Activated CD4-positive, alpha-beta T cell treated with anti-CD3 and anti-CD28 coated beads, Interleukin-2, amount 10 ng/mL, durations not matched to agents 24 days and 14 days (primary cell): Measurements from ENCODE around the gene TRAT1. TPM values are rescaled to one million over a fixed set of nuclear protein-coding genes. Genes with fewer than 3 reads are reported as not detected.

Experiments
- DNase-seq: peaks from one replicate; pipeline ENCODE4 v3.0.0; 2022
- H3K27ac Mint-ChIP-seq: one replicate; pipeline ENCODE4 v1.8.0; 2022; ENCODE audit warnings: mild to moderate bottlenecking, mixed read lengths
- H3K27me3 Mint-ChIP-seq: one replicate; pipeline ENCODE4 v1.8.0; 2022; ENCODE audit warnings: mixed read lengths
- H3K36me3 Mint-ChIP-seq: one replicate; pipeline ENCODE4 v1.8.0; 2022; ENCODE audit warnings: low read depth, mild to moderate bottlenecking, mixed read lengths
- H3K4me1 Mint-ChIP-seq: one replicate; pipeline ENCODE4 v1.8.0; 2021; ENCODE audit warnings: mixed read lengths
- H3K4me3 Mint-ChIP-seq: one replicate; pipeline ENCODE4 v1.8.0; 2022; ENCODE audit warnings: mild to moderate bottlenecking, moderate library complexity, mixed read lengths
- H3K9me3 Mint-ChIP-seq: one replicate; pipeline ENCODE4 v1.8.0; 2021; ENCODE audit warnings: mixed read lengths
- intact Hi-C: fragments of 100-400 bp; cut with micrococcal nuclease; formaldehyde crosslinking; loops from one replicate; pipeline ENCODE4 v1.15.1; 2023
- total RNA-seq: library from RNA; stranded (reverse); gene quantifications from 2 replicates; pipeline ENCODE4 v1.2.3, GENCODE V29; 2022

Gene TRAT1
- total RNA-seq, 1 donor from 2014 or later = 66.6 TPM

GRCh38 chr3:108830381-108830780 is 7.8 kb downstream of the TRAT1 start:
- peaks cover 57% of the 10 kb centered on the region for H3K36me3 Mint-ChIP-seq
- intact Hi-C loops = loop anchor here (10.0 kb wide), 1 partner anchor 1306 kb away; the partner anchor contains the start of gene BBX
- peak overlapping the region; percentile 91 for H3K27ac Mint-ChIP-seq
- peak overlapping the region; percentile 72 for H3K4me3 Mint-ChIP-seq
- peaks cover 72% of the 10 kb centered on the region for H3K4me1 Mint-ChIP-seq
- no peaks in the 10 kb centered on the region for H3K27me3 Mint-ChIP-seq
- no peak for DNase-seq
- no peaks in the 10 kb centered on the region for H3K9me3 Mint-ChIP-seq

DNA sequence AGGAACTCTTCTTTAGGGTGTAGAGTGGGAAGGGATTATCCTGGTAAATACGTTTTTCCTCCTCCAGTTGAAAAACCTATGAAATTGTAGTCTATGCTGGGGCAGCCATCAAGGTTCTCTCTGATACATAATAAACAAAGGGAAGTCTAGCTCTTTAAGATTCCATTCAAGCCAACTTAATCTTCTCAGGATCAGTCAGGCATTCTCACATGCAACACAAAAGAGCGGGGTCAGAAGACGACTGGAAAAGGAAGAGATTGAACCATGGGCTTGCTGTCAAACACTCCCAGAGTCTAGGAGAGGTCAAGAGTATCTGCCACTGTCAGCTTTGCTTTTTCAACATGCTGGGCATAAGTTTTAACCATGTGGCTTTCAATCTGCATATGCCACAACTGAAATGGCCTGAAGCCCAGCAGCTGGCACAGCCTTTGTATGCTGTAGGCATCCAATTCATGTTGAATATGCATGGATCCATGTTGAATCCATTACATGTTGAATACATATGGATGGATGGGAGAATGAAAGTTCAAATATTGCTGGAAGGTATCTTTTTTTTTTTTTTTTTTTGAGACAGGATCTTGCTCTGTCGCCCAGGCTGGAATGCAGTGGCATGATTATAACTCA is 8.5 kb downstream of the TRAT1 start:
- no peaks in the 10 kb centered on the region for H3K27me3 Mint-ChIP-seq
- H3K27ac Mint-ChIP-seq = peak overlapping the region; percentile 91
- intact Hi-C loops = loop anchor here (10.0 kb wide), 1 partner anchor 1306 kb away; the partner anchor contains the start of gene BBX
- H3K9me3 Mint-ChIP-seq = no peaks in the 10 kb centered on the region
- H3K36me3 Mint-ChIP-seq = peaks cover 58% of the 10 kb centered on the region
- DNase-seq = no peak
- peaks cover 73% of the 10 kb centered on the region for H3K4me1 Mint-ChIP-seq
- peak overlapping the region; percentile 72 for H3K4me3 Mint-ChIP-seq

GRCh38 chr3:108833611-108834010 is 11.0 kb downstream of the TRAT1 start:
- Mint-ChIP-seq H3K4me1 (peaks cover 75% of the 10 kb centered on the region), H3K27me3 (no peaks in the 10 kb centered on the region), H3K9me3 (no peaks in the 10 kb centered on the region), H3K36me3 (peaks cover 55% of the 10 kb centered on the region), H3K27ac (peak overlapping the region; percentile 98), H3K4me3 (peak overlapping the region; percentile 90)
- intact Hi-C loops = loop anchor here (1.0 to 10.0 kb wide), 3 partner anchors 11 to 1309 kb away; partner anchors contain the start of genes BBX and TRAT1
- peak; percentile 79 for DNase-seq

GRCh38 chr3:108834551-108834950 is 12.0 kb downstream of the TRAT1 start:
- Mint-ChIP-seq H3K36me3 (peaks cover 55% of the 10 kb centered on the region), H3K27ac (peak overlapping the region; percentile 98), H3K27me3 (no peaks in the 10 kb centered on the region), H3K4me1 (peaks cover 74% of the 10 kb centered on the region), H3K4me3 (peak overlapping the region; percentile 90), H3K9me3 (no peaks in the 10 kb centered on the region)
- intact Hi-C loops = loop anchor here (2.0 to 10.0 kb wide), 2 partner anchors 748 to 1310 kb away; partner anchors contain the start of gene BBX
- peak; percentile 68 for DNase-seq

DNA sequence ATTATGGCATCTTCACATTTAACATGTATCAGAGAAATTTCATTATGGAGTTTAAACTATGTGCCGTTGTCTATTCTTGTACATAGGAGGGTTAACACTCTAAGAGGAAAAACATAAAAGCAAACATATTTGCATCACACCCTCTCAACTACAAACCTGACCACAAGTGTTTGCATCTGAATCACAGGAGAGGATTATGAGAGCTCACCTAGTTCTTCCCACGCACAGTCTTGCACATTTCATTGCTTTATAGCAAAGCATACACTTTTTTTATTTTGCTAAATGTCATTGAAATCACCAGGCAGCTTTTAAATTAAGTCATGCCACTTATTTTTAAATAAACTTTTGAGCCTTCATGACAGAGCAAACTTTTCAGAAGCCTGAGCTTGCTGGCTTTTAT is 12.5 kb downstream of the TRAT1 start:
- peaks cover 70% of the 10 kb centered on the region for H3K4me1 Mint-ChIP-seq
- peak overlapping the region; percentile 90 for H3K4me3 Mint-ChIP-seq
- H3K27ac Mint-ChIP-seq = peak overlapping the region; percentile 98
- H3K9me3 Mint-ChIP-seq = no peaks in the 10 kb centered on the region
- H3K27me3 Mint-ChIP-seq = no peaks in the 10 kb centered on the region
- peaks cover 53% of the 10 kb centered on the region for H3K36me3 Mint-ChIP-seq
- peak; percentile 86 for DNase-seq
- intact Hi-C loops = loop anchor here (2.0 to 10.0 kb wide), 5 partner anchors 538 to 1310 kb away; partner anchors contain the start of genes BBX, HHLA2 and IFT57

DNA sequence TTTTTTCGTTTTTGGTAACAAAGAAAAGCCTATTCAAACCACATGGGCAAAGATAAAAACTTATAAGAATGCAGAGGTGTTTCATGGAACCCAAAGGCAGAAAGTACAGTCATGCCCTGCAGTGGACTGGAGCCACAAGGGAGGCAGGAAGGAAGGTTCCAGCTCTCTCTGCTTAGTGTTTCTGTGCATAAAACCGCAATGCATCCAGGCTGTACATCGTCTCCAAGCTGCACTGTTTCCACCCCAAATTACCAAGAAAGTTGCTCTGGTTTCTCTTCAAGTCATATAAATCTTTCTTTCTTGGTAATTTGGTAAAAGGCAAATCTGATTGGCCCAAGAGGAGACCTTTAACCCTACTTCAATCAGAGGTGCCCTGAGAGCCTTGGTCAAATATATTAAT is 15.8 kb downstream of the TRAT1 start:
- H3K9me3 Mint-ChIP-seq = no peaks in the 10 kb centered on the region
- peak overlapping the region; percentile 91 for H3K27ac Mint-ChIP-seq
- H3K4me3 Mint-ChIP-seq = peak overlapping the region; percentile 78
- H3K27me3 Mint-ChIP-seq = no peaks in the 10 kb centered on the region
- peaks cover 71% of the 10 kb centered on the region for H3K4me1 Mint-ChIP-seq
- DNase-seq = peak; percentile 87
- intact Hi-C loops = loop anchor here (1.0 to 10.0 kb wide), 7 partner anchors 16 to 1314 kb away; partner anchors contain the start of genes BBX, CIP2A, DZIP3 and HHLA2
- H3K36me3 Mint-ChIP-seq = peaks cover 46% of the 10 kb centered on the region

DNA sequence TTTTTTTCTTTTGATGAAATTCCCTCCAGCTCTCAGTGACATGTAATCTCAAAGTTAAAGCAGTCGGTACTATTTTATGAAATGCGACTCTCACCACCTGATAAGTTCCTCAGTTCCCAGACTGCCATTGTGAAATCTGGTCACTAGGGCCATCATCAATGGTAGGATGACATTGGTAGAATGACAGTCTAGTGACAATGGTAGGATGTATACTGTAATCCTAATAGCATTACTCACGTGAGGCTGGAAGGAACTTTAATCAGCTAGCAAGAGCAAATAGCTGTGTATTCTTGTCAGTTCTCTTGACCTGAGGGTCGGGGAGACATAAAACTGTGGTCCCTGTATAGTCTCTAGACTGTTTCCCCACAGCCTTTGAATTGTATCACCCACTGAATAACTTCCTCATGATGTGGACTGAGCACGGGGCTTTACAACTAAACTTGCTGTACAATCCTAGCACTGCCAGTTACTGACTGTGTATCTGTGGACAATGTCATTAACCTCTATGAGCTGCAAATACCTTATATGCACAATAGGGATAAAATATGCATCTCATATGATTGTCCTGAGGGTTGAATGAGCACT is 23.2 kb downstream of the TRAT1 start:
- Mint-ChIP-seq H3K27me3 (no peaks in the 10 kb centered on the region), H3K9me3 (no peaks in the 10 kb centered on the region), H3K4me3 (peak overlapping the region; percentile 68), H3K36me3 (peaks cover 58% of the 10 kb centered on the region), H3K4me1 (peaks cover 70% of the 10 kb centered on the region), H3K27ac (peak overlapping the region; percentile 72)
- intact Hi-C loops = no loop called here
- peak; percentile 66 for DNase-seq

GRCh38 chr3:108847187-108847586 is 24.6 kb downstream of the TRAT1 start:
- Mint-ChIP-seq H3K4me1 (peaks cover 68% of the 10 kb centered on the region), H3K9me3 (peaks cover 6% of the 10 kb centered on the region), H3K27me3 (no peaks in the 10 kb centered on the region), H3K27ac (peak overlapping the region; percentile 69), H3K4me3 (peak overlapping the region; percentile 44), H3K36me3 (peaks cover 63% of the 10 kb centered on the region)
- DNase-seq = no peak
- intact Hi-C loops = loop anchor here (1.0 kb wide), 1 partner anchor 8 kb away; no protein-coding TSS in a partner anchor

- H3K4me1 Mint-ChIP-seq = peaks cover 56% of the 10 kb centered on the region
- intact Hi-C loops = no loop called here
- H3K4me3 Mint-ChIP-seq = peak overlapping the region; percentile 24
- peaks cover 64% of the 10 kb centered on the region for H3K36me3 Mint-ChIP-seq
- H3K27me3 Mint-ChIP-seq = no peaks in the 10 kb centered on the region
- no peak for DNase-seq
- H3K9me3 Mint-ChIP-seq = peaks cover 6% of the 10 kb centered on the region
- no peak overlapping the region for H3K27ac Mint-ChIP-seq
Measured at GRCh38 chr3:108849075-108849474, 26.5 kb downstream of the TRAT1 start.

- Mint-ChIP-seq H3K4me1 (peaks cover 48% of the 10 kb centered on the region), H3K4me3 (no peak overlapping the region), H3K9me3 (peaks cover 6% of the 10 kb centered on the region), H3K27ac (peak overlapping the region; percentile 39), H3K36me3 (peaks cover 70% of the 10 kb centered on the region), H3K27me3 (no peaks in the 10 kb centered on the region)
- DNase-seq = no peak
- intact Hi-C loops = loop anchor here (5.0 kb wide), 2 partner anchors 39 to 41 kb away; partner anchors contain the start of gene TRAT1
Measured at GRCh38 chr3:108861401-108861800, 38.8 kb downstream of the TRAT1 start.

GRCh38 chr3:108862865-108863798 is 40.5 kb downstream of the TRAT1 start:
- intact Hi-C loops = loop anchor here (1.0 to 5.0 kb wide), 4 partner anchors 20 to 41 kb away; partner anchors contain the start of gene TRAT1
- no peaks in the 10 kb centered on the region for H3K27me3 Mint-ChIP-seq
- peaks cover 62% of the 10 kb centered on the region for H3K36me3 Mint-ChIP-seq
- DNase-seq = peak; percentile 69
- peak overlapping the region; percentile 99 for H3K27ac Mint-ChIP-seq
- peaks cover 6% of the 10 kb centered on the region for H3K9me3 Mint-ChIP-seq
- peak overlapping the region; percentile 63 for H3K4me3 Mint-ChIP-seq
- H3K4me1 Mint-ChIP-seq = peaks cover 42% of the 10 kb centered on the region

DNA sequence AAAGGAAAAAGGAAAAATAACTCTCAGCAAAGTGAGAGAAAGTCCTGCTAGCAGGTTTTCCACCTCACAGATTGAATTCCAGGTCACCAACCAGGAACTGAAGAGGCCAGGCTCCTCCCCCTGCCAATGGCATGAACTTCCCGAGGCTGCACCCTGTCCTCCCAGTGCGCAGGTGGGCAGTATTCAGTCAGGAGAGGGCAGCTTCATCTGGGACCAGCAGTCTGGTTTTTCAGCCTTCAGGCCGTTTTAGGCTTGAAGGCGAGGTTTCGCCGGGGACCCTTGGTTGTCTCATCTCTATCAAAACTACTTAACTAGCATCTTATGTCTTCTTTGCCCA is 41.2 kb downstream of the TRAT1 start:
- H3K27ac Mint-ChIP-seq = no peak overlapping the region
- H3K27me3 Mint-ChIP-seq = no peaks in the 10 kb centered on the region
- peaks cover 6% of the 10 kb centered on the region for H3K9me3 Mint-ChIP-seq
- peaks cover 38% of the 10 kb centered on the region for H3K4me1 Mint-ChIP-seq
- H3K4me3 Mint-ChIP-seq = no peak overlapping the region
- H3K36me3 Mint-ChIP-seq = peaks cover 56% of the 10 kb centered on the region
- DNase-seq = no peak
- intact Hi-C loops = loop anchor here (1.0 to 5.0 kb wide), 4 partner anchors 19 to 41 kb away; partner anchors contain the start of gene TRAT1

GRCh38 chr3:108877901-108878300 is 55.3 kb downstream of the TRAT1 start:
- intact Hi-C loops = no loop called here
- no peak overlapping the region for H3K27ac Mint-ChIP-seq
- H3K4me1 Mint-ChIP-seq = peaks cover 6% of the 10 kb centered on the region
- peaks cover 16% of the 10 kb centered on the region for H3K36me3 Mint-ChIP-seq
- DNase-seq = peak; percentile 8
- H3K9me3 Mint-ChIP-seq = peaks cover 12% of the 10 kb centered on the region
- no peak overlapping the region for H3K4me3 Mint-ChIP-seq
- no peaks in the 10 kb centered on the region for H3K27me3 Mint-ChIP-seq
